ENCODE data around the gene BPIFA2. TPM values are rescaled to one million over a fixed set of nuclear protein-coding genes. Genes with fewer than 3 reads are reported as not detected.

BPIFA2 gene
- total RNA-seq, 1 donor = not detected

DNA sequence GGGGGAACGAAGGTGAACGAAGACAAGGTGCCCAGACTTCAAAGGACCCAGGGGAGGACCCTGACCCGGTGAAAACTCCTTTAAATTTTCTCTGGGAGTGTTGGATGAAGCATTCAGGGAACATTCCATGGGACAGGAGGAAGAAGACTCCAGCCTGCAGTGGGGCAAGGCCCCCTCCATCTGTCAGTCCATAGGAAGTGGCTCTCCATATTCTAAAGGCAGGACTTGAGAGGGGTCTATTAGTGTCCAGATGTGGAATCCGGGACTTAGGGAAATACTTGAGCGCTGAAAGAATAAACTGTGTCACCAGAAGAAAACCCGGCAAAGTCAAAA is 3.2 kb upstream of the BPIFA2 start:
- H3K4me3 ChIP-seq (ENCODE audit: insufficient read depth, low read length) = no peak overlapping the region
- TF ChIP-seq, protein P1, sequence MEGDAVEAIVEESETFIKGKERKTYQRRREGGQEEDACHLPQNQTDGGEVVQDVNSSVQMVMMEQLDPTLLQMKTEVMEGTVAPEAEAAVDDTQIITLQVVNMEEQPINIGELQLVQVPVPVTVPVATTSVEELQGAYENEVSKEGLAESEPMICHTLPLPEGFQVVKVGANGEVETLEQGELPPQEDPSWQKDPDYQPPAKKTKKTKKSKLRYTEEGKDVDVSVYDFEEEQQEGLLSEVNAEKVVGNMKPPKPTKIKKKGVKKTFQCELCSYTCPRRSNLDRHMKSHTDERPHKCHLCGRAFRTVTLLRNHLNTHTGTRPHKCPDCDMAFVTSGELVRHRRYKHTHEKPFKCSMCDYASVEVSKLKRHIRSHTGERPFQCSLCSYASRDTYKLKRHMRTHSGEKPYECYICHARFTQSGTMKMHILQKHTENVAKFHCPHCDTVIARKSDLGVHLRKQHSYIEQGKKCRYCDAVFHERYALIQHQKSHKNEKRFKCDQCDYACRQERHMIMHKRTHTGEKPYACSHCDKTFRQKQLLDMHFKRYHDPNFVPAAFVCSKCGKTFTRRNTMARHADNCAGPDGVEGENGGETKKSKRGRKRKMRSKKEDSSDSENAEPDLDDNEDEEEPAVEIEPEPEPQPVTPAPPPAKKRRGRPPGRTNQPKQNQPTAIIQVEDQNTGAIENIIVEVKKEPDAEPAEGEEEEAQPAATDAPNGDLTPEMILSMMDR (IDR thresholded peaks at IDR 0.05; ENCODE audit: extremely low read depth, low read depth, low read length) = no peak
- no peak for DNase-seq (ENCODE audit: insufficient read length, low spot score, missing footprints)
- no peaks in the 10 kb centered on the region for H3K79me2 ChIP-seq (ENCODE audit: insufficient read depth, low read length)
- no peaks in the 10 kb centered on the region for H3K27me3 ChIP-seq (ENCODE audit: insufficient read depth, low read length)
- no peak overlapping the region for H3K27ac ChIP-seq (ENCODE audit: low read depth, low read length)
- H3K36me3 ChIP-seq (ENCODE audit: insufficient read depth, low read length) = no peaks in the 10 kb centered on the region
- H3K4me1 ChIP-seq (ENCODE audit: insufficient read depth, low read length) = no peaks in the 10 kb centered on the region
- no peak overlapping the region for H3K4me2 ChIP-seq (ENCODE audit: insufficient read depth, low read length)
- H2AFZ ChIP-seq (ENCODE audit: low read length) = no peak overlapping the region
- no peaks in the 10 kb centered on the region for H4K20me1 ChIP-seq (ENCODE audit: insufficient read depth, low read length)
- H3K9me3 ChIP-seq (ENCODE audit: low read depth, low read length) = peaks cover 3% of the 10 kb centered on the region

- no peaks in the 10 kb centered on the region for H3K79me2 ChIP-seq (ENCODE audit: insufficient read depth, low read length)
- H3K4me1 ChIP-seq (ENCODE audit: insufficient read depth, low read length) = no peaks in the 10 kb centered on the region
- no peaks in the 10 kb centered on the region for H4K20me1 ChIP-seq (ENCODE audit: insufficient read depth, low read length)
- H3K9me3 ChIP-seq (ENCODE audit: low read depth, low read length) = peaks cover 3% of the 10 kb centered on the region
- TF ChIP-seq, protein P1 (IDR thresholded peaks at IDR 0.05; ENCODE audit: extremely low read depth, low read depth, low read length) = no peak
- no peak for DNase-seq (ENCODE audit: insufficient read length, low spot score, missing footprints)
- no peak overlapping the region for H3K4me3 ChIP-seq (ENCODE audit: insufficient read depth, low read length)
- no peaks in the 10 kb centered on the region for H3K27me3 ChIP-seq (ENCODE audit: insufficient read depth, low read length)
- no peak overlapping the region for H3K4me2 ChIP-seq (ENCODE audit: insufficient read depth, low read length)
- H2AFZ ChIP-seq (ENCODE audit: low read length) = no peak overlapping the region
- no peak overlapping the region for H3K27ac ChIP-seq (ENCODE audit: low read depth, low read length)
- no peaks in the 10 kb centered on the region for H3K36me3 ChIP-seq (ENCODE audit: insufficient read depth, low read length)
Measured at GRCh38 chr20:33165416-33166055, 2.4 kb upstream of the BPIFA2 start.

GRCh38 chr20:33166533-33167113 is 1.3 kb upstream of the BPIFA2 start:
- H3K4me3 ChIP-seq (ENCODE audit: insufficient read depth, low read length) = no peak overlapping the region
- H3K4me2 ChIP-seq (ENCODE audit: insufficient read depth, low read length) = no peak overlapping the region
- H3K36me3 ChIP-seq (ENCODE audit: insufficient read depth, low read length) = no peaks in the 10 kb centered on the region
- no peak for DNase-seq (ENCODE audit: insufficient read length, low spot score, missing footprints)
- H2AFZ ChIP-seq (ENCODE audit: low read length) = no peak overlapping the region
- no peaks in the 10 kb centered on the region for H4K20me1 ChIP-seq (ENCODE audit: insufficient read depth, low read length)
- no peaks in the 10 kb centered on the region for H3K79me2 ChIP-seq (ENCODE audit: insufficient read depth, low read length)
- peaks cover 3% of the 10 kb centered on the region for H3K9me3 ChIP-seq (ENCODE audit: low read depth, low read length)
- H3K4me1 ChIP-seq (ENCODE audit: insufficient read depth, low read length) = no peaks in the 10 kb centered on the region
- H3K27me3 ChIP-seq (ENCODE audit: insufficient read depth, low read length) = no peaks in the 10 kb centered on the region
- no peak overlapping the region for H3K27ac ChIP-seq (ENCODE audit: low read depth, low read length)
- TF ChIP-seq, protein P1 (IDR thresholded peaks at IDR 0.05; ENCODE audit: extremely low read depth, low read depth, low read length) = no peak

GRCh38 chr20:33169176-33169794 is 1.3 kb downstream of the BPIFA2 start:
- Histone ChIP-seq H3K4me2 (ENCODE audit: insufficient read depth, low read length) (no peak overlapping the region), H3K27me3 (ENCODE audit: insufficient read depth, low read length) (no peaks in the 10 kb centered on the region), H3K36me3 (ENCODE audit: insufficient read depth, low read length) (no peaks in the 10 kb centered on the region), H3K79me2 (ENCODE audit: insufficient read depth, low read length) (no peaks in the 10 kb centered on the region), H3K27ac (ENCODE audit: low read depth, low read length) (no peak overlapping the region), H3K9me3 (ENCODE audit: low read depth, low read length) (peaks cover 3% of the 10 kb centered on the region), H3K4me3 (ENCODE audit: insufficient read depth, low read length) (no peak overlapping the region), H3K4me1 (ENCODE audit: insufficient read depth, low read length) (no peaks in the 10 kb centered on the region), H2AFZ (ENCODE audit: low read length) (no peak overlapping the region), H4K20me1 (ENCODE audit: insufficient read depth, low read length) (no peaks in the 10 kb centered on the region)
- TF ChIP-seq, protein P1 (IDR thresholded peaks at IDR 0.05; ENCODE audit: extremely low read depth, low read depth, low read length) = peak; percentile 39
- no peak for DNase-seq (ENCODE audit: insufficient read length, low spot score, missing footprints)
